ENCODE results near the gene GALNT11.

Gene GALNT11

GRCh38 chr7:152145853-152146466 lies 120.5 kb downstream of the GALNT11 start:
- H3K27ac ChIP-seq = no peak overlapping the region
- TF ChIP-seq, protein P1, sequence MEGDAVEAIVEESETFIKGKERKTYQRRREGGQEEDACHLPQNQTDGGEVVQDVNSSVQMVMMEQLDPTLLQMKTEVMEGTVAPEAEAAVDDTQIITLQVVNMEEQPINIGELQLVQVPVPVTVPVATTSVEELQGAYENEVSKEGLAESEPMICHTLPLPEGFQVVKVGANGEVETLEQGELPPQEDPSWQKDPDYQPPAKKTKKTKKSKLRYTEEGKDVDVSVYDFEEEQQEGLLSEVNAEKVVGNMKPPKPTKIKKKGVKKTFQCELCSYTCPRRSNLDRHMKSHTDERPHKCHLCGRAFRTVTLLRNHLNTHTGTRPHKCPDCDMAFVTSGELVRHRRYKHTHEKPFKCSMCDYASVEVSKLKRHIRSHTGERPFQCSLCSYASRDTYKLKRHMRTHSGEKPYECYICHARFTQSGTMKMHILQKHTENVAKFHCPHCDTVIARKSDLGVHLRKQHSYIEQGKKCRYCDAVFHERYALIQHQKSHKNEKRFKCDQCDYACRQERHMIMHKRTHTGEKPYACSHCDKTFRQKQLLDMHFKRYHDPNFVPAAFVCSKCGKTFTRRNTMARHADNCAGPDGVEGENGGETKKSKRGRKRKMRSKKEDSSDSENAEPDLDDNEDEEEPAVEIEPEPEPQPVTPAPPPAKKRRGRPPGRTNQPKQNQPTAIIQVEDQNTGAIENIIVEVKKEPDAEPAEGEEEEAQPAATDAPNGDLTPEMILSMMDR (IDR thresholded peaks at IDR 0.05; ENCODE audit: low read depth, low read length, missing control alignments) = peak; percentile 72

GRCh38 chr7:152148706-152149105 lies 123.2 kb downstream of the GALNT11 start:
- in situ Hi-C loops (cut with HindIII; ENCODE audit: low pct_ligation_motif_present, low sequenced_read_pairs) = no loop called here

More at GRCh38 chr7:152145853-152146466, 120.5 kb downstream of the GALNT11 start:
- Histone ChIP-seq H3K27me3 (replicated peaks) (no peaks in the 10 kb centered on the region), H3K36me3 (replicated peaks) (peaks cover 47% of the 10 kb centered on the region), H3K4me3 (ENCODE audit: low read depth, low read length) (no peak overlapping the region)
- in situ Hi-C loops (cut with HindIII; ENCODE audit: low pct_ligation_motif_present, low sequenced_read_pairs) = no loop called here
- peak; percentile 70 for DNase-seq

DNA sequence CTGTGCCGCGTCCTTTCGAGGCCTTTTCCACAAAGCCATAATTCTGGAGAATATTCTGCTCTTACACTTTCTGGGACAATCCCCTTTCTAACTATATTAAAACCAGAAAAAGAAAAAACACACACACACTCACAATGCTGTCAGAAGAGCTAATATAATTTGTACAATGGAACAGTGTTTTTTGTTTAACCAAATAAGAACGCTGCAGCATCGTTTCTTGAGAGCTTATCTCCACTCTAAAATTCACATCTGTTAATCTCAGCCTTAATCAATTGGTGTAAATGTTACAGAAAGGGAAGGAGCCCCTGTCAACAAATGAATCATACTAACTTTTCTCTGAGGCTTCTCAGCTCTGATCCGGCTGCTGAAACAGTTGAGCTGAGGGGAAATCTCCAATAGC lies 123.9 kb downstream of the GALNT11 start:
- no peak for DNase-seq
- peaks cover 65% of the 10 kb centered on the region for H3K36me3 ChIP-seq (replicated peaks)
- TF ChIP-seq, protein P1 (IDR thresholded peaks at IDR 0.05; ENCODE audit: low read depth, low read length, missing control alignments) = no peak
- H3K27ac ChIP-seq = no peak overlapping the region
- H3K4me3 ChIP-seq (ENCODE audit: low read depth, low read length) = no peak overlapping the region
- in situ Hi-C loops (cut with HindIII; ENCODE audit: low pct_ligation_motif_present, low sequenced_read_pairs) = no loop called here
- H3K27me3 ChIP-seq (replicated peaks) = no peaks in the 10 kb centered on the region

More at GRCh38 chr7:152148706-152149105, 123.2 kb downstream of the GALNT11 start:
- Histone ChIP-seq H3K4me3 (ENCODE audit: low read depth, low read length) (no peak overlapping the region), H3K36me3 (replicated peaks) (peaks cover 66% of the 10 kb centered on the region), H3K27ac (no peak overlapping the region), H3K27me3 (replicated peaks) (no peaks in the 10 kb centered on the region)
- TF ChIP-seq, protein P1 (IDR thresholded peaks at IDR 0.05; ENCODE audit: low read depth, low read length, missing control alignments) = no peak
- DNase-seq = no peak

GRCh38 chr7:152152267-152152666 lies 126.8 kb downstream of the GALNT11 start:
- no peaks in the 10 kb centered on the region for H3K27me3 ChIP-seq (replicated peaks)
- H3K4me3 ChIP-seq (ENCODE audit: low read depth, low read length) = no peak overlapping the region
- TF ChIP-seq, protein P1 (IDR thresholded peaks at IDR 0.05; ENCODE audit: low read depth, low read length, missing control alignments) = no peak
- H3K27ac ChIP-seq = no peak overlapping the region
- in situ Hi-C loops (cut with HindIII; ENCODE audit: low pct_ligation_motif_present, low sequenced_read_pairs) = no loop called here
- H3K36me3 ChIP-seq (replicated peaks) = peaks cover 62% of the 10 kb centered on the region
- DNase-seq = no peak

- no peaks in the 10 kb centered on the region for H3K27me3 ChIP-seq (replicated peaks)
- peaks cover 43% of the 10 kb centered on the region for H3K36me3 ChIP-seq (replicated peaks)
- DNase-seq = no peak
- TF ChIP-seq, protein P1 (IDR thresholded peaks at IDR 0.05; ENCODE audit: low read depth, low read length, missing control alignments) = no peak
- H3K27ac ChIP-seq = no peak overlapping the region
- H3K4me3 ChIP-seq (ENCODE audit: low read depth, low read length) = no peak overlapping the region
- in situ Hi-C loops (cut with HindIII; ENCODE audit: low pct_ligation_motif_present, low sequenced_read_pairs) = no loop called here
Observed at GRCh38 chr7:152158801-152159587, 133.5 kb downstream of the GALNT11 start.
